Naive thymus-derived CD8-positive, alpha-beta T cell (primary cell): ENCODE measurements around the gene GOSR1. TPM values are rescaled to one million over a fixed set of nuclear protein-coding genes. Genes with fewer than 3 reads are reported as not detected.

Experiments
- polyA plus RNA-seq, 3 donors: library from polyadenylated mRNA; unstranded; fragments of 300-500 nt; fragmentation: Illumina TruSeq; gene quantifications; one replicate each; pipeline ENCODE4 v1.2.3, GENCODE V29; 2021
- total RNA-seq, 8 experiments: library from RNA in 2 of 8; stranded (reverse) in 2 of 8; gene quantifications; one replicate each; pipeline ENCODE4 v1.2.3 and lab custom pipeline; 2021 to 2026

Gene GOSR1
- total and polyA plus RNA-seq, 5 experiments from 2014 or later: 48.0 to 74.0 (median 64.3) TPM

Other genes with a start within 250 kb of the GOSR1 start
- not detected for gene SLC6A4, start 241.7 kb upstream of the GOSR1 start, total RNA-seq
- gene SLC6A4, start 241.7 kb upstream of the GOSR1 start, polyA plus RNA-seq: under 1 TPM in 2 of 3 donors, not detected in 1; 0.05 to 0.16 TPM
- 10 to 100 TPM; 50.2 to 52.0 TPM for gene BLMH, start 185.5 kb upstream of the GOSR1 start, total RNA-seq
- gene BLMH, start 185.5 kb upstream of the GOSR1 start, polyA plus RNA-seq: 10 to 100 TPM; 17.6 to 28.3 (median 25.4) TPM
- gene TMIGD1, start 143.4 kb upstream of the GOSR1 start, total RNA-seq: not detected
- not detected for gene TMIGD1, start 143.4 kb upstream of the GOSR1 start, polyA plus RNA-seq
- gene CPD, start 98.5 kb upstream of the GOSR1 start, total RNA-seq: 10 to 100 TPM; 21.9 to 27.7 TPM
- gene CPD, start 98.5 kb upstream of the GOSR1 start, polyA plus RNA-seq: 10 to 100 TPM in 1 of 3 donors, 1 to 10 TPM in 2; 7.6 to 11.2 (median 8.1) TPM